ENCODE data around the gene FBXL13.
"Not testable (repeated sequence)": the region's sequence is repeated elsewhere in the genome, so short reads cannot be mapped to it uniquely, and the experiment has no call there.

FBXL13 gene

DNA sequence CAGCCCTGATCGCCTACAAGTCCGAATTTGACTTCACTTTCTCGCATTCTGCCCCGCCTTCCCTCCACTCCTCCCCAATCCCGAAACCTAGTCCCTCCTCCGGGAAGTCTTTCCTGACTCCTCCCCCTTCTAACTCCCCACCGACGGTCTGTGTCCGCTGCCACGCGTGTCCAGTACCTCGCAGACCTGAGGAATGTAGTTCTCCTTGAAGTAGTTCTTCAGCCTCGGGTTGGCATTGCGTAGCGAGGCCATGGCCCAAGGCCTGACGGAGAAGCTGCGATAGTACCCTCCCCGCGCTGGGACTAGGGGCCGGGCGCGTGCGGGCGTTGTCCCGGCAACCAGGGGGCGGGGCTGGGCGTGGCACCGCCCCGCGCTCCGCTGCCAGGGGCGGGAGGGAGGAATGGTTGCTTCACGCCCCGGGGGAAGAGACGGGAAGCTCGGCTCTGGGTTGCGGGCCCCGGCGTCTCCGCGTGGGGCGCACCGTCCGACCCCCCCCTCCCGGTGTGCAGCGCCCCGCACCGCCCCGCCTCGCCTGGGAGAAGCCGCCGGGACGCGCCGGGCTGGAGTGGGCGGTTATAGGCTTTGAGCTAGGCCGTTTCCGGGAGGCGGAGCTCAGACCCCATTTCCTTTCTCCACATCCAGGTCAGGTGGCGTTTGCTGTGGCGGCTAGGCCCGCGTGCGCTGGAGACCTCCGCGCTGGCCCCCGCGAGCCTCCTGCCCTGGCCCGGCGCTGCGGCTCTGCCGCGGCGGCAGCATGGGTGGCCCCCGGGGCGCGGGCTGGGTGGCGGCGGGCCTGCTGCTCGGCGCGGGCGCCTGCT, at the start of gene FBXL13, which contains the start of gene ARMC10:
Gene FBXL13 (minus strand): TSS at position 278 of the 818 bp plus-strand sequence.
Gene ARMC10 (plus strand): TSS at position 622 of the 818 bp plus-strand sequence. CDS start 133 bp downstream, at position 755.
- peak; percentile 90 for DNase-seq (ENCODE audit: low read depth)

DNA sequence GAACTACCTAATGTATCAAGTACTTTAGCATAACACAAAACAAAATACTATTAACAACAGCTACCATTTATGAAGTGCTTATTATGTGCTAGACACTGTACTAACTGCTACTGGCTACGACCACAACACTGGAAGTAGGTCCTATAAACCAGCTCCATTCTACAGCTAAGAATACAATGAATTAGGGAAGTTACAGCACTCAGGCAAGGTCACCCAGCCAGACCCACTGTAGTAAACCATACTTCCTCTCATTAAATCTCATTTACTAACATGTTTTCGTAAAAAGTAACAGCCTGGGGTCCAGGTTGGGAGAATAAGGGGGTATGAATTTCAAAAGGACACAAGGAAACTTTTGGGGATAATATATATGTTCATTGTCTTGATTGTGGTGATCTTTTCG, 48.9 kb upstream of the FBXL13 start:
- DNase-seq (ENCODE audit: low read depth): no peak

DNA sequence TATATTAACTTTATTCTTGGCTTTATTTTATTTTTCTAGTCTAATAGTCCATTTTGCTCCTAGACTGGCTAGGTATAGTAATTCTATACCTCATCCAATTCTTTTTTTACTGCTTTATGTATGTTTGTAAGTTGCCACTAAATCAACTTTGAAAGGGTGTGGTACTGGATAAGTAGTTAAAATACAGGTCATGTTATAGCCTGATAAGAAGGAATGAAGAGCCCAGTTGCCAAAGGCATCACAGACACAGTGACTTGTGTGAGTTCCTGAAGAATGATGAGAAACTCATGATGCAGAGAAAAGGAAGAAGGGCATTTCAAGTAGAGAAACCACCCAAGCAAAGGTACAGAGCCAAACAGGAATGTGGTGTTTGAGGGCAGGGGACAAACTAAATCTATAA, 47.0 kb upstream of the FBXL13 start:
- DNase-seq (ENCODE audit: low read depth): no peak

DNA sequence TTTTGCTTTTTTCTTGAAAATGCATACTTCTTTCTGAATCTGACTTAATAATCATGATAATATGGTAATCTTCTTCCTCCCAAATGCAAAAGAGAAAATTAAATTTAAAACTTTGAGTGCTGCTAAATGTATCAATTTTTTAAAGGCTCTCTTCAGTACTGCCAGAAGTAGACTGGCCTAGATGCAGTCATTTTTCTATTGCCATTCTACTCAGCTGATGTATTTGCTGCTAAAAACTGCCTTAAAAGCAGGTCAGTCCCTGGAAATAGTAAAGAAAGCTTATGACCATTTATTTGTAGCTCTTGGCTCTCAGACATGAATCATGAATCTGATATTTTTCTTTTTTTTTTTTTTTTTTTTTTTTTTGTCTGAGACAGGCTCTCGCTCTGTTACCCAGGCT, 45.8 kb upstream of the FBXL13 start:
- no peak for DNase-seq (ENCODE audit: low read depth)

DNA sequence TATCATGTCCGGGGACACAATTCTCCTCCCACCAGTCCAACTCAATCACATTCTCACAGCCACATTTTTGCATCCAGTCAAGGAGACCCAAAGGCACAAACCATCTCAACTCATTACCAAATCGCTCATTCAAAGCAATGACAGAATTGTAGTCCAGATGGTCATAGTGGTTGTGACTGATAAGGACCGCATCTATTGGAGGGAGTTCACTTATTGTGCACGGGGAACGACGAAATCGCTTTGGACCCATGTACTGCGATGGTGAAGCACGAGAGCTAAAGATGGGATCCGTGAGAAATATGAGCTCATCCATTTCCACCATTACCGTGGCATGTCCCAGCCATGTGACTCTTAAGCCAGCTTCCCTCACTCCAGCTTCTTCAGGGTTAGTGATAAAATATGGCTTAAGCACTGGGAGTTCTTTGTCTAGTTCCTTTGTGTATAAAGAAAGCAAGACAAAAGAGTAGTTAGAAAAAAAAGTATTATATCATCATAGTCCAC, 45.2 kb upstream of the FBXL13 start:
- DNase-seq (ENCODE audit: low read depth): no peak

DNA sequence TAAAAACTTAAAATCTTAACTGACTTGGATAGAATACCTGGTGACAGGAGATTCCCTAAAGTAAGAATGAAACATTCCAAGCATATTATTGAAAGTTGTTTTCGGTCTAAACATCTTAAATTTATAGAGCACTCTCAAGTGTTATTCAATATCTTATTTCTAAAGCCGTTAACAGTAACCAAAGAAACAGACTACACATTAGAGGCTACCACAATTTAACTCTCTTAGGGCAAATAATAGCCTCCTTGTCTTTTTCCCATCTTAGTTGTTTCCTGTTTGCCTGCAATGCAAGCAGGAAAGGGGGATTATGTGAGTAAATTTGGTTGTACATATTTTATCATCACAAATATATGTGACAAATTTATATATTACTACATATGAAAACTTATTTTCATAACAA, 42.9 kb upstream of the FBXL13 start:
- no peak for DNase-seq (ENCODE audit: low read depth)

DNA sequence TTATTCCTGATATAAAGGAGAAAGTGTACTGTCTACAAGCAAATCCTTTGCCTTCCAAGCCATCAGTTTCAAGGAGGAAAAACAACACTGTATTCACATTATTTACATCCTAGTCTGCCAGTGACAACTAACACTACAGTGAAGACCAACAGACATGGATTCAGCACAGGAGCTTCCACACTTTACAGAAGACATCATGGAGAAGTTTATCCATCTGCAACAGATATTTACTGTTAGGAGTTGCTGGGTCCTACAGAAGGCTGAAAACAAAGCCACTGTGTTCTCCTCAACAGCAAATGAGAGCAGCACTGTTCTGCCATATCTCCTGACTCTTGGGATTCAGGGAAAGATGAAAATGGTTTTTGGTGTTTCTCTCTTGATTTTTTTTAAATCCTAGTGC, 42.4 kb upstream of the FBXL13 start:
- no peak for DNase-seq (ENCODE audit: low read depth)

DNA sequence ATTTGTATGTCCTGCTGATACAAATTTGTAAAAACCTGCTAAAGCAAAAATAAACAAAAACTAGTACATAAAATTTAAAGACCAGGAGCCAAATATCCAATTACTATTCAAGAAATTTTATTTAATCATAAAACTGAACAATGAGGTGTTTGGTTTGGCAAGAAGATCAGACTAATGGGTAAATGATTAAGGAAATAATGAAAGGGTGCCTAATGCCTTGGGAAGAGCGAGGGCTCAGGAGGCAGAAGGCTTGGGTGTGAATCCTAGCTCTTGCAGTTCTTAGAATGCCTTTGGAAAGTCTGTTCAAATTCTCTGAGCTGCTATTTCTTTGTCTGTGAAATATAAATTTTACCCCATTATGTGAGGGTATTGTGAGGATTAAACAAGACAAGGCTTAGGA, 41.9 kb upstream of the FBXL13 start:
- DNase-seq (ENCODE audit: low read depth): no peak

DNA sequence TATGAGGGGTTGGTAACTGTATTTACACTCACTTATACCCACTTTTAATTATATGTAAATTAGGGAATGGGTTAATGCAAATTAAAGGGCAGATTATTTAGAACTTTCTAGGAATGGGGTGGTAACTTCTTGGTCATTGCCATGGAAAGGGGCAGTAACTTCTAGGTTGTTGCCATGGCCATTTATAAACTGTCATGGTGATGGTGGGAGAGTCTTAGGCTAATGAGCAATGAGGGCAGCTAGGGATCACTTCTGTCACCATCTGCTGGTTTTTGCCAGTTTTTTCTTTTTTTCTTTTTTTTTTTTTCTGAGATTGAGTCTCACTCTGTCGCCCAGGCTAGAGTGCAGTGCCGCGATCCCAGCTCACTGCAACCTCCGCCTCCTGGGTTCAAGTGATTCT, 41.2 kb upstream of the FBXL13 start:
- DNase-seq (ENCODE audit: low read depth): no peak

DNA sequence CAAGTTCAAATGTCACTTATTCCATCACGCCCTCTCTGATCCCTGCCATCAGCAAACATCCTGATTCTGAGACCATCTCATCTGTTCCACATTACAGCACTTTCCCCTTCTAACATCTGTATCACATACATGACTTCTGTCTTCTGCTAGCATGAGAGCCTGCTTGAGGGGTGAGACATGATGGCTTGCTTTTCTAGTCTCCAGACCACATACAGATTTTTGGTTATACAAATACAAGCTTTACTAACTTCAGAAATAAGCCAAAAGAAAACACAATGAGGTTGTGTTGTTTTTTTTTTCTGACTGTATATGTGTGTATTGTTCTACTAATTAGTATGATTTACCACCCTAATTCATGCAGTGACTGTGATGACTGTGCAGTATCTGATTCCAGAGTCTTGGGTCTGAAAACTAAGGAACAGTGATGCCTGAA, 40.0 kb upstream of the FBXL13 start:
- no peak for DNase-seq (ENCODE audit: low read depth)

DNA sequence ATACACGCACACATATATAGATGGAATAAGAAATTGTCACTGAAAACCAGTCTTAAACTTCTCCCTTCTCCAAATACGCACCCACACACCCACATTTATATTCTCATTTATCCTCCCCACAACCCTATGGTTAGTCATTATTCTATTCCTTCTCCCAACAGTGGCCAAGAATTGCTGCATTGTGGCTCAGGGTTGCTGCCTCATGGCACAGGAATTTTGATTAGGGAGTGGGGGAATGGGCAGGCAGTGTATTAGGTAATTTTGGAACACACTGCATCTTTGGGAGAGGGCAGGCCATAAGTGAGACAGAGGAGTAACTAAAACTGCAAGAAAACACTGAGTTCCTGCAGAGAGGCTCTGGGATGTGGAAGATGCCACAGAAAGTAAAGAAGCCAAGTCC, 38.6 kb upstream of the FBXL13 start:
- DNase-seq (ENCODE audit: low read depth): peak; percentile 82

DNA sequence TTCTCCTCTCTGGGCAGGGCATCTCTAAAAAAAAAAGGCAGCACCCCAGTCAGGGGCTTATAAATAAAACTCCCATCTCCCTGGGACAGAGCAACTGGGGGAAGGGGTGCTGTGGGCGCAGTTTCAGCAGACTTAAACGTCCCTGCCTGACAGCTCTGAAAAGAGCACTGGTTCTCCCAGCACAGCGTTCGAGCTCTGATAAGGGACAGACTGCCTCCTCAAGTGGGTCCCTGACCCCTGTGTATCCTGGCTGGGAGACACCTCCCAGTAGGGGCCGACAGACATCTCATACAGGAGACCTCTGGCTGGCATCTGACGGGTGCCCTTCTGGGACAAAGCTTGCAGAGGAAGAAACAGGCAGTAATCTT, 32.1 kb upstream of the FBXL13 start:
- not testable (repeated sequence) for DNase-seq (ENCODE audit: low read depth)

DNA sequence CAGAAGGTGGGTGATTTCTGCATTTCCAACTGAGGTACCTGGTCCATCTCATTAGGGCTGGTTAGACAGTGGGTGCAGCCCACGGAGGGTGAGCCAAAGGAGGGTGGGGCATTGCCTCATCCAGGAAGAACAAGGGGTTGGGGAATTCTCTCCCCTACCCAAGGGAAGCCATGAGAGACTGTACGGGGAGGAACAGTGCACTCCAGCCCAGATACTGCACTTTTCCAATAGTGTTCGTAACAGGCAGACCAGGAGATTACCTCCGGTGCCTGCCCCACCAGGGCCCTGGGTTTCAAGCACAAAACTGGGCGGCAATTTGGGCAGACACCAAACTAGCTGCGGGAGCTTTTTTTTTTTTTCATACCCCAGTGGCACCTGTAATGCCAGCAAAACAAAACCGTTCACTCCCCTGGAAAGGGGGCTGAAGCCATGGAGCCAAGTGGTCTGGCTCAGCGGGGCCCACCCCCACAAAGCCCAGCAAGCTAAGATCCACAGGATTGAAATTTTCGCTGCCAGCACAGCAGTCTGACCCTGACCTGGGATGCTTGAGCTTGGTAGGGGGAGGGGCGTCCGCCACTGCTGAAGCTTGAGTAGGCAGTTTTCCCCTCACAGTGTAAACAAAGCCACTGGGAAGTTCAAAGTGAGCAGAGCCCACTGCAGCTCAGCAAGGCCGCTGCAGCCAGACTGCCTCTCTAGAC, 31.6 kb upstream of the FBXL13 start:
- DNase-seq (ENCODE audit: low read depth): no peak

DNA sequence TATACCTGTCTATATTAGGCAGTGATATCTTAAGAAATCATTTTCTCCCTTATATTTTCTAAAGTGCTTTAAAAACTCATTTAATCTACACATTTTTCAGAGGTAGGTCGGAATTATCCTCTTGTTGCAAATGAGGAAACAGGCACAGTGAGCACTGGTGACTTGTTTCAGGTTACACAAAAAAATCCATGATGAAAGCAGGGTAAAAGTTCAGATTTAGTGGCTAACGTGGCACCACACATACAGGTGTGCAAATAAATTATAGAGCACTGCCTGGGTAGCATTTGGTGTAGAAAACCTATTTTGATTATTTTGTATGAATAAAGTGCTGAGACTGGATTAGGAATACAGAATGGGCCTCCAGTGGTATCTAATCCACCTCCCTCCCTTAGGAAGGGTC, 26.9 kb upstream of the FBXL13 start:
- no peak for DNase-seq (ENCODE audit: low read depth)

DNA sequence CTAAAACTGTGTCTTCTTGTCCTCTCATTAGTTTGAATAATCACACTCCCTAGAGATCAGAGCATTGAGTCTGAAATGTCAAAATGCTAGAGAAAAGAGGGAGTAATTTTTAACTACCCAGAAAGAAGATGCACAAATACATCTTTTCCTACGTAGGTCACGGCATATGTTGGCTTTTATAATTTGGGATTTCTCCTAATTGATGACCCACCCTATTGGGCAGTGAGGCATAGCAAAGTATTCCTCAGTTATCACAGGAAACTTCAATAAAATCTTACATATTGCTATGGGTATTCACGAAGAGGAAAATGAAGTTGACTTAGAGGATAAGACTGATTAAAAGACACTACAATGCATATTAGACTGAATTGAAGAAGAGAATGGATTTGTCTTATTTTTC, 25.8 kb upstream of the FBXL13 start:
- DNase-seq (ENCODE audit: low read depth): no peak

DNA sequence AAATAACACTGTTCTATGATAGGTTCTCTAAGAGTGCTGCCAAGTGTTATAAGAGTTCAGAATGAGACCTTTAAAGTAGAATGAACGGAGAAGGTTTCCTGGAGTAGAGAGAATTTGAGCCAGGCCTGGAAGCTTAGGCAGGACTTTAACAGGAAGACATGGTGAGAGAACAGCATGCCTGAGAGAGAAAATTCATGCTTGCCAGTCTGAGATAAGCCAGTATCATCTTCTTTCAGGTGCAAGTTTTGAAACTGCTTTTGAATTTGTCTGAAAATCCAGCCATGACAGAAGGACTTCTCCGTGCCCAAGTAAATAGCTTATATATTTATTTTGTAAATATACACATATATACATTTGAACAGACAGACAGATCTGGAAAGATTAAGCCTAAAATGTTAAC, 22.4 kb upstream of the FBXL13 start:
- DNase-seq (ENCODE audit: low read depth): no peak

DNA sequence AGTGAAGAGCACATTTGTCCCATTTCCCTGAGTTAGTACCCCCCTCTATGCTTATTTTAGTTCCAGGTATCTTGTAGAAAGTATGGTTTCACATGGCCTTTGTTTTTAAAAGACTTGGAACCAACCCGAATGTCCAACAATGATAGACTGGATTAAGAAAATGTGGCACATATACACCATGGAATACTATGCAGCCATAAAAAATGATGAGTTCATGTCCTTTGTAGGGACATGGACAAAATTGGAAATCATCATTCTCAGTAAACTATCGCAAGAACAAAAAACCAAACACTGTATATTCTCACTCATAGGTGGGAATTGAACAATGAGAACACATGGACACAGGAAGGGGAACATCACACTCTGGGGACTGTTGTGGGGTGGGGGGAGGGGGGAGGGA, 21.0 kb upstream of the FBXL13 start:
- DNase-seq (ENCODE audit: low read depth): not testable (repeated sequence)

DNA sequence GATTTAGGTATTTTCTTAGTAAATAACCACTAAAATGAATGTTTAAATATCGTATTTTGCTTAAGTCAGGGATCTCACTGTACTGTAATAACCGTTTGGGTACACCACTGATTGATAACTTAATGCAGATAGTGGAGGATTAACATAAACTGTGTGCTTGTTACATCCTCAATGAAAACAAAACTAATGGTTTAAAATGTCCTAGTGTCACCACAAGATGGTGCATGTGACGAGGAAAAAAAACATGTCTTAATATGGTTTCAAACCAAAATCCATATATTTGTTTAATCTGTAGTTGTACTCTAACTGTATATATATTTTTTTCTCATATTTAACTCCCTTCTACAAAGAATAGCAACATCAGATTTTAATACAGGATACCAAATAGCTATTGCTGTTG, 19.5 kb upstream of the FBXL13 start:
- peak; percentile 17 for DNase-seq (ENCODE audit: low read depth)

DNA sequence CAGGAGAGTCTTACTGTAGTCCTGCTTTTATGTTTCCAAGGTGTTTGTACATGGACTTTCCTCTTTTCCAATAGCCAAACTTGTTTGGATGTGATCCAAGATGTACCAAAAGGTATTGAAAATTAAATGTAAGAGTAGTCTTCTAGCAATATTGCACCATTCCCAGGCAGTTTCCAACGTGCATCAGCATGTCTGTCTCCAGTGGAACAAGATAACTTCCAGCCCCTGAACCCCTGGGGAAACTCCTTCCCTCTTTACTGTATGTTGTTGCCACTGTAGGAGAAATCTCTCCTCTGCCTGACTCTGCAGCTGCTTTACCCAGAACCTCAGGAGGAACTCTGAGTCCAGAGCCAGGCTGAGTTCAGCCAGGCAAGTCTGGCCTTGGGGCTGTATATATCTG, 18.8 kb upstream of the FBXL13 start:
- no peak for DNase-seq (ENCODE audit: low read depth)

DNA sequence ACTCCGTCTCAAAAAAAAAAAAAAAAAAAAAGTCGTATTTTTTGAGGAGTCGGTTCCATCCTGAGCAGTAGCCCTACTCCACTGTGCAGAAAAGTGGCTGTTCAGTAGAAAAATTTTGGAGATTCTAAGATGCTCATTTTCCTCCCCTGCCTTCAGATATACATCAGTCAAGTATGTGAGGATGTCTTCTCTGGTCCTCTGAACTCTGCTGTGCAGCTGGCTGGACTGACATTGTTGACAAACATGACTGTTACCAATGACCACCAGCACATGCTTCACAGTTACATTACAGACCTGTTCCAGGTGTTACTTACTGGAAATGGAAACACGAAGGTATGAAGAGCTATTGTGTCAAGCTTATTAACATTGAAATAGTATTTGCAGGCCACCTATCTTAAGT, 17.7 kb upstream of the FBXL13 start:
- DNase-seq (ENCODE audit: low read depth): not testable (repeated sequence)

DNA sequence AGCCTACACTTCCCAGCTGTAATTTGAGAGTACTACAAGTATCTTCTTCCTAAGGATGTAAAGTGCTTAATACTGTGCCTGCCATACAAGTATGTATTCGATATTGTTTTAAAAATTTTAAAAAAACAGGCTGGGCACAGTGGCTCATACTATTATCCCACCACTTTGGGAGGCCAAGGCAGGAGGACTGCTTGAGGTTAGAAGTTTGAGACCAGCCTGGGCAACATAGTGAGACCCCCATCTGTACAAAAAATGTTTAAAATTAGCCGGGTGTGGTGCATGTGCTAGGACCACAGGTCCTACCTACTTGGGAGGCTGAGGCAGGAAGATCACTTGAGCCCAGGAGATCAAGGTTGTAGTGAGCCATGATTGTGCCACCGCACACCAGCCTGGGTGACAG, 8.6 kb upstream of the FBXL13 start:
- no peak for DNase-seq (ENCODE audit: low read depth)

DNA sequence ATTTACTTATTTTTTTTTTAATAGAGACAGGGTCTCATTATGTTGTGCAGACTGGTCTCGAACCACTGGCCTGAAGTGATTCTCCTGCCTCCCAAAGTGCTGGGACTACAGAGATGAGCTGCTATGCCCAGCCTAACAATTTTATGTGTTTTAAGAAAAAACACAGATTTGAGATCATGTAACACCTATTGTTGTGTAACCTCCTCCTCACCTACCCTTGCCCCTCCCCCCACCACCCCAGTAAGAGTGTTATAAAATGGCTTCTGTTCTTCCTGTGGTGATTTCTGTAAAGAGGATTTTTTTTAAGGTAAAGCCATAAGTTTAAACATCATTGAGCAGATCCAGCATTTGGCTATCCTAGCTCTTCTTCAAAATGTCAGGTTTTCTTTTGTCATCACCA, 7.9 kb upstream of the FBXL13 start:
- no peak for DNase-seq (ENCODE audit: low read depth)

DNA sequence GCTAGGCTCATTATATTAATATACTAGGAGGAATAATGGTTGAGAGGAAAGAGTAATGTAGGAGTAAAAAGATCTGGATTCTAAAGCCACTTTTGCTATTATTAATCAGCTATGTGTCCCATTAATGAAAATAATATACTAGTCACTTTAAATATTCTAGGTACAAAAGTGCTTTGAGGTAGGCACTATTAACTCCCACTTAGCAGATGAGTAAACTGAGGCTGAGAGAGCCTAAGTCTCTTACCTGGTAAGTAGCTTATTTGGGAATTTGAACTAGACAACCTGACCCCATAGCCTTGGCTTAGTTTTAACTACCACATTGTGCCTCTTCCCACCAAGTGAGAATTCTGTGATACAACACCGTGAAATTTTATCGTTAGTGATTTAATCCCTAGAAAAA, 6.3 kb upstream of the FBXL13 start:
- no peak for DNase-seq (ENCODE audit: low read depth)
